ENCODE measurements around the gene MTMR12. TPM values are rescaled to one million over a fixed set of nuclear protein-coding genes. Genes with fewer than 3 reads are reported as not detected.

Gene MTMR12
- total RNA-seq, 2 donors from 2014 or later, result 43.1 to 70.7 TPM

- H3K27me3 ChIP-seq (replicated peaks; ENCODE audit: insufficient read depth), result no peaks in the 10 kb centered on the region
- 94% methylated on average over 5 of the region's 5 CpGs for WGBS
- H3K27ac ChIP-seq, result no peak overlapping the region
- intact Hi-C loops (cut with DNase I), result no loop called here
- no peak for DNase-seq (ENCODE audit: low spot score)
- H3K9me3 ChIP-seq, result no peaks in the 10 kb centered on the region
- no peak overlapping the region for H3K4me3 ChIP-seq
- TF ChIP-seq POLR2A (IDR thresholded peaks at IDR 0.05) (no peak), CTCF (IDR thresholded peaks at IDR 0.05) (no peak), POLR2AphosphoS5 (IDR thresholded peaks at IDR 0.05) (no peak)
- no peaks in the 10 kb centered on the region for H3K4me1 ChIP-seq (replicated peaks)
- H3K36me3 ChIP-seq, result no peaks in the 10 kb centered on the region
These were observed 32.1 kb downstream of the MTMR12 start for GRCh38 chr5:32280656-32281081.

- intact Hi-C loops (cut with DNase I), result no loop called here
- no peak for TF ChIP-seq POLR2AphosphoS5 (IDR thresholded peaks at IDR 0.05)
- no peak for TF ChIP-seq CTCF (IDR thresholded peaks at IDR 0.05)
- Histone ChIP-seq H3K9me3 (no peaks in the 10 kb centered on the region), H3K4me3 (no peak overlapping the region), H3K27me3 (replicated peaks; ENCODE audit: insufficient read depth) (no peaks in the 10 kb centered on the region), H3K27ac (no peak overlapping the region), H3K36me3 (no peaks in the 10 kb centered on the region), H3K4me1 (replicated peaks) (no peaks in the 10 kb centered on the region)
- 95% methylated on average over 3 of the region's 3 CpGs for WGBS
- DNase-seq (ENCODE audit: low spot score), result no peak
These were observed 33.0 kb downstream of the MTMR12 start for GRCh38 chr5:32279786-32280185.

GRCh38 chr5:32279223-32279622 lies 33.5 kb downstream of the MTMR12 start:
- no peak overlapping the region for H3K4me3 ChIP-seq
- WGBS, result 91% methylated on average over 3 of the region's 3 CpGs
- no peak for DNase-seq (ENCODE audit: low spot score)
- TF ChIP-seq POLR2AphosphoS5 (IDR thresholded peaks at IDR 0.05), result no peak
- no peak for TF ChIP-seq CTCF (IDR thresholded peaks at IDR 0.05)
- TF ChIP-seq POLR2A (IDR thresholded peaks at IDR 0.05), result no peak
- no peaks in the 10 kb centered on the region for H3K9me3 ChIP-seq
- H3K27ac ChIP-seq, result no peak overlapping the region
- intact Hi-C loops (cut with DNase I), result no loop called here
- H3K4me1 ChIP-seq (replicated peaks), result peaks cover 3% of the 10 kb centered on the region
- no peaks in the 10 kb centered on the region for H3K27me3 ChIP-seq (replicated peaks; ENCODE audit: insufficient read depth)
- H3K36me3 ChIP-seq, result no peaks in the 10 kb centered on the region

- Histone ChIP-seq H3K9me3 (no peaks in the 10 kb centered on the region), H3K27ac (no peak overlapping the region), H3K36me3 (no peaks in the 10 kb centered on the region), H3K27me3 (replicated peaks; ENCODE audit: insufficient read depth) (no peaks in the 10 kb centered on the region), H3K4me3 (no peak overlapping the region), H3K4me1 (replicated peaks) (peaks cover 8% of the 10 kb centered on the region)
- intact Hi-C loops (cut with DNase I), result no loop called here
- 78% methylated on average over 3 of the region's 3 CpGs for WGBS
- no peak for TF ChIP-seq CTCF (IDR thresholded peaks at IDR 0.05)
- no peak for TF ChIP-seq POLR2A (IDR thresholded peaks at IDR 0.05)
- no peak for TF ChIP-seq POLR2AphosphoS5 (IDR thresholded peaks at IDR 0.05)
- no peak for DNase-seq (ENCODE audit: low spot score)
These were observed 34.3 kb downstream of the MTMR12 start for GRCh38 chr5:32278406-32278805.

GRCh38 chr5:32277798-32278197 lies 34.9 kb downstream of the MTMR12 start:
- TF ChIP-seq CTCF (IDR thresholded peaks at IDR 0.05) (no peak), POLR2A (IDR thresholded peaks at IDR 0.05) (no peak), POLR2AphosphoS5 (IDR thresholded peaks at IDR 0.05) (no peak)
- H3K36me3 ChIP-seq, result no peaks in the 10 kb centered on the region
- intact Hi-C loops (cut with DNase I), result no loop called here
- H3K9me3 ChIP-seq, result no peaks in the 10 kb centered on the region
- no peak overlapping the region for H3K27ac ChIP-seq
- H3K27me3 ChIP-seq (replicated peaks; ENCODE audit: insufficient read depth), result no peaks in the 10 kb centered on the region
- no peak for DNase-seq (ENCODE audit: low spot score)
- no peak overlapping the region for H3K4me3 ChIP-seq
- H3K4me1 ChIP-seq (replicated peaks), result peaks cover 8% of the 10 kb centered on the region

All from prostate gland (tissue), 2 donors.